ENCODE data around the gene ECSCR. TPM values are rescaled to one million over a fixed set of nuclear protein-coding genes. Genes with fewer than 3 reads are reported as not detected.
A peak's percentile ranks its signal among the peaks of the same experiment; 100 is the strongest.

Gene ECSCR
- total RNA-seq, 3 donors from 2014 or later (not counting 1 experiment from before 2014, with no cell fraction given) = 0.48 TPM; not detected in 2

GRCh38 chr5:139439013-139439903, 23.3 kb downstream of the ECSCR start, which contains the start of gene DNAJC18:
DNAJC18 (minus strand) TSS chr5:139439525; CDS start chr5:139439445, 80 bp downstream.
- no peaks in the 10 kb centered on the region for H3K27me3 Mint-ChIP-seq (ENCODE audit: low read depth in 2 of 2)
- Histone ChIP-seq H3K4me1 (ENCODE audit: control insufficient read depth, insufficient read depth, low read length) (peaks cover 15% of the 10 kb centered on the region), H3K27me3 (ENCODE audit: control insufficient read depth, insufficient read depth, low read length) (no peaks in the 10 kb centered on the region), H3K4me3 (ENCODE audit: low read length) (peak within 1 kb of the TSS; percentile 98), H3K9me3 (ENCODE audit: control insufficient read depth, insufficient read depth, low read length) (no peaks in the 10 kb centered on the region), H3K36me3 (ENCODE audit: control insufficient read depth, insufficient read depth, low read length) (no peaks in the 10 kb centered on the region), H3K27ac (ENCODE audit: low read length) (peak within 1 kb of the TSS; percentile 99)
- H3K9me3 Mint-ChIP-seq = no peaks in the 10 kb centered on the region
- no peak for TF ChIP-seq CTCF (IDR thresholded peaks at IDR 0.05)
- no peaks in the 10 kb centered on the region for H3K36me3 Mint-ChIP-seq
- peaks cover 17 to 24% of the 10 kb centered on the region in 2 donors for H3K4me1 Mint-ChIP-seq
- ATAC-seq (peak; percentile 93 to 95 (median 94)), DNase-seq (peak; percentile 78 to 93)
- intact Hi-C loops (cut with micrococcal nuclease) = loop anchor here (2.0 kb wide), 1 partner anchor 44 kb away; the partner anchor contains the start of gene STING1
- peak within 1 kb of the TSS; percentile 98 to 100 for H3K27ac Mint-ChIP-seq
- WGBS (ENCODE audit: insufficient coverage) = 5% methylated on average over 49 of the region's 49 CpGs
- peak within 1 kb of the TSS; percentile 100 for H3K4me3 Mint-ChIP-seq

- H3K4me1 ChIP-seq (ENCODE audit: control insufficient read depth, insufficient read depth, low read length) = peaks cover 15% of the 10 kb centered on the region
- Mint-ChIP-seq H3K4me1 (peaks cover 17 to 20% of the 10 kb centered on the region in 2 donors), H3K27ac (peak overlapping the region; percentile 98 to 100), H3K9me3 (no peaks in the 10 kb centered on the region), H3K36me3 (no peaks in the 10 kb centered on the region), H3K4me3 (peak overlapping the region; percentile 100), H3K27me3 (ENCODE audit: low read depth in 2 of 2) (no peaks in the 10 kb centered on the region)
- H3K27me3 ChIP-seq (ENCODE audit: control insufficient read depth, insufficient read depth, low read length) = no peaks in the 10 kb centered on the region
- peak overlapping the region; percentile 98 for H3K4me3 ChIP-seq (ENCODE audit: low read length)
- TF ChIP-seq CTCF (IDR thresholded peaks at IDR 0.05) = no peak
- ATAC-seq (no peak), DNase-seq (no peak)
- H3K27ac ChIP-seq (ENCODE audit: low read length) = peak overlapping the region; percentile 46
- no peaks in the 10 kb centered on the region for H3K9me3 ChIP-seq (ENCODE audit: control insufficient read depth, insufficient read depth, low read length)
- WGBS (ENCODE audit: insufficient coverage) = 46% methylated on average over 8 of the region's 8 CpGs
- intact Hi-C loops (cut with micrococcal nuclease) = loop anchor here (2.0 kb wide), 1 partner anchor 44 kb away; the partner anchor contains the start of gene STING1
- H3K36me3 ChIP-seq (ENCODE audit: control insufficient read depth, insufficient read depth, low read length) = no peaks in the 10 kb centered on the region
These were observed 23.9 kb downstream of the ECSCR start for GRCh38 chr5:139438707-139439012.

- Mint-ChIP-seq H3K27ac (no peak overlapping the region), H3K4me1 (peaks cover 17 to 20% of the 10 kb centered on the region in 2 donors), H3K4me3 (no peak overlapping the region), H3K27me3 (ENCODE audit: low read depth in 2 of 2) (no peaks in the 10 kb centered on the region), H3K36me3 (no peaks in the 10 kb centered on the region), H3K9me3 (no peaks in the 10 kb centered on the region)
- 90% methylated on average over 2 of the region's 3 CpGs for WGBS (ENCODE audit: insufficient coverage)
- DNase-seq (no peak), ATAC-seq (no peak)
- no peaks in the 10 kb centered on the region for H3K27me3 ChIP-seq (ENCODE audit: control insufficient read depth, insufficient read depth, low read length)
- peaks cover 15% of the 10 kb centered on the region for H3K4me1 ChIP-seq (ENCODE audit: control insufficient read depth, insufficient read depth, low read length)
- H3K9me3 ChIP-seq (ENCODE audit: control insufficient read depth, insufficient read depth, low read length) = no peaks in the 10 kb centered on the region
- intact Hi-C loops (cut with micrococcal nuclease) = no loop called here
- H3K4me3 ChIP-seq (ENCODE audit: low read length) = no peak overlapping the region
- no peak for TF ChIP-seq CTCF (IDR thresholded peaks at IDR 0.05)
- H3K27ac ChIP-seq (ENCODE audit: low read length) = no peak overlapping the region
- H3K36me3 ChIP-seq (ENCODE audit: control insufficient read depth, insufficient read depth, low read length) = no peaks in the 10 kb centered on the region
These were observed 26.9 kb downstream of the ECSCR start for GRCh38 chr5:139435676-139436075.
